ENCODE results near the gene UBAP1. TPM values are rescaled to one million over a fixed set of nuclear protein-coding genes. Genes with fewer than 3 reads are reported as not detected.
"Not testable (repeated sequence)": the region's sequence is repeated elsewhere in the genome, so short reads cannot be mapped to it uniquely, and the experiment has no call there.

The UBAP1 gene
- total RNA-seq, 2 donors from 2014 or later = 42.8 to 44.9 TPM

- DNase-seq (ENCODE audit: low spot score) = no peak
- intact Hi-C loops (cut with DNase I) = no loop called here
Observed at GRCh38 chr9:34216325-34216724, 37.5 kb downstream of the UBAP1 start.

- intact Hi-C loops (cut with DNase I); DNase-seq (ENCODE audit: low spot score): not testable (repeated sequence)
Observed at GRCh38 chr9:34217015-34217414, 38.2 kb downstream of the UBAP1 start.

- intact Hi-C loops (cut with DNase I) = loop anchor here in 1 of 2 donors (2.0 kb wide), 1 partner anchor 66 kb away; no protein-coding TSS in a partner anchor
- no peak for DNase-seq (ENCODE audit: low spot score)
Observed at GRCh38 chr9:34218446-34218845, 39.6 kb downstream of the UBAP1 start.

GRCh38 chr9:34219421-34219820, 40.6 kb downstream of the UBAP1 start:
- intact Hi-C loops (cut with DNase I) = loop anchor here in 1 of 2 donors (2.0 kb wide), 1 partner anchor 67 kb away; no protein-coding TSS in a partner anchor
- DNase-seq (ENCODE audit: low spot score) = no peak

- intact Hi-C loops (cut with DNase I) = no loop called here
- DNase-seq (ENCODE audit: low spot score) = no peak
Observed at GRCh38 chr9:34220218-34220617, 41.4 kb downstream of the UBAP1 start.

GRCh38 chr9:34224349-34224748, 45.5 kb downstream of the UBAP1 start:
- DNase-seq (ENCODE audit: low spot score) = no peak
- intact Hi-C loops (cut with DNase I) = no loop called here

GRCh38 chr9:34226144-34226760, 47.4 kb downstream of the UBAP1 start:
- not testable (repeated sequence) for DNase-seq (ENCODE audit: low spot score)

GRCh38 chr9:34227445-34227844, 48.6 kb downstream of the UBAP1 start:
- no peak for DNase-seq (ENCODE audit: low spot score)
- intact Hi-C loops (cut with DNase I) = no loop called here

More at GRCh38 chr9:34226144-34226760, 47.4 kb downstream of the UBAP1 start:
- intact Hi-C loops (cut with DNase I) = not testable (repeated sequence)

- no peak for DNase-seq (ENCODE audit: low spot score)
- intact Hi-C loops (cut with DNase I) = no loop called here
Observed at GRCh38 chr9:34230556-34230955, 51.7 kb downstream of the UBAP1 start.

GRCh38 chr9:34232201-34232600, 53.4 kb downstream of the UBAP1 start:
- intact Hi-C loops (cut with DNase I) = no loop called here
- no peak for DNase-seq (ENCODE audit: low spot score)

GRCh38 chr9:34233672-34234071, 54.8 kb downstream of the UBAP1 start:
- intact Hi-C loops (cut with DNase I) = no loop called here
- no peak for DNase-seq (ENCODE audit: low spot score)

GRCh38 chr9:34237836-34238235, 59.0 kb downstream of the UBAP1 start:
- DNase-seq (ENCODE audit: low spot score) = peak; percentile 66
- intact Hi-C loops (cut with DNase I) = no loop called here

- DNase-seq (ENCODE audit: low spot score) = no peak
- intact Hi-C loops (cut with DNase I) = no loop called here
Observed at GRCh38 chr9:34240006-34240405, 61.2 kb downstream of the UBAP1 start.

GRCh38 chr9:34242830-34243229, 64.0 kb downstream of the UBAP1 start:
- intact Hi-C loops (cut with DNase I) = no loop called here
- DNase-seq (ENCODE audit: low spot score) = no peak

- DNase-seq (ENCODE audit: low spot score); intact Hi-C loops (cut with DNase I): not testable (repeated sequence)
Observed at GRCh38 chr9:34245212-34245611, 66.4 kb downstream of the UBAP1 start.

- no peak for DNase-seq (ENCODE audit: low spot score)
Observed at GRCh38 chr9:34246453-34246852, 67.6 kb downstream of the UBAP1 start.

GRCh38 chr9:34247782-34248181, 68.9 kb downstream of the UBAP1 start:
- DNase-seq (ENCODE audit: low spot score); intact Hi-C loops (cut with DNase I): not testable (repeated sequence)

More at GRCh38 chr9:34246453-34246852, 67.6 kb downstream of the UBAP1 start:
- intact Hi-C loops (cut with DNase I) = no loop called here

- no peak for DNase-seq (ENCODE audit: low spot score)
- intact Hi-C loops (cut with DNase I) = no loop called here
Observed at GRCh38 chr9:34249274-34249673, 70.4 kb downstream of the UBAP1 start.

- DNase-seq (ENCODE audit: low spot score) = no peak
- intact Hi-C loops (cut with DNase I) = loop anchor here in 1 of 2 donors (10.0 kb wide), 1 partner anchor 126 kb away; the partner anchor contains the start of gene DCAF12
Observed at GRCh38 chr9:34250721-34251120, 71.9 kb downstream of the UBAP1 start.

GRCh38 chr9:34252016-34252415, 73.2 kb downstream of the UBAP1 start:
- DNase-seq (ENCODE audit: low spot score) = no peak
- intact Hi-C loops (cut with DNase I) = loop anchor here in 1 of 2 donors (10.0 kb wide), 1 partner anchor 127 kb away; the partner anchor contains the start of gene DCAF12
